ENCODE data around the gene SYP. TPM values are rescaled to one million over a fixed set of nuclear protein-coding genes. Genes with fewer than 3 reads are reported as not detected.

SYP gene
- total RNA-seq, 1 experiment from 2014 or later, result 7.0 TPM

DNA sequence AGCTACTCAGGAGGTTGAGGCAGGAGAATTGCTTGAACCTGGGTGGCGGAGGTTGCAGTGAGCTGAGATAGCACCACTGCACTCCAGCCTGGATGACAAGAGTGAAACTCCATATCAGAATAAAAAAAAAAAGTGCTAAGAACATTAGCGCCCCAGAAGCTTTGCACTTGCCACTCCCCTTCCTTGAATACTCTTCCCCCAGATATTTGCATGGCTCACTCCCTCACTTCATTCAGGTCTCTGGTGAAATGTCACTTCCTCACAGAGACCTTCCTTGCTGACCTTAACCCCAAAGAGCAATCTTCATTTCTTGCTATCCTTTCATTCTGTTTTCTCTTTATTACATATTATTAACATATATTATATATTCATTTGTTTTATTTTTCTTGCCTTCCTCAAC is 21.9 kb upstream of the SYP start (continued):
- TF ChIP-seq USF2 (CRISPR knock-in tag; IDR thresholded peaks at IDR 0.05) (no peak), NR3C1 (CRISPR knock-in tag; conservative IDR thresholded peaks at IDR 0.05; ENCODE audit: low read depth) (no peak), ATF1 (CRISPR knock-in tag; IDR thresholded peaks at IDR 0.05) (no peak), AFF4 (CRISPR knock-in tag; IDR thresholded peaks at IDR 0.05; ENCODE audit: borderline replicate concordance) (no peak)
- TF ChIP-seq, protein P1, sequence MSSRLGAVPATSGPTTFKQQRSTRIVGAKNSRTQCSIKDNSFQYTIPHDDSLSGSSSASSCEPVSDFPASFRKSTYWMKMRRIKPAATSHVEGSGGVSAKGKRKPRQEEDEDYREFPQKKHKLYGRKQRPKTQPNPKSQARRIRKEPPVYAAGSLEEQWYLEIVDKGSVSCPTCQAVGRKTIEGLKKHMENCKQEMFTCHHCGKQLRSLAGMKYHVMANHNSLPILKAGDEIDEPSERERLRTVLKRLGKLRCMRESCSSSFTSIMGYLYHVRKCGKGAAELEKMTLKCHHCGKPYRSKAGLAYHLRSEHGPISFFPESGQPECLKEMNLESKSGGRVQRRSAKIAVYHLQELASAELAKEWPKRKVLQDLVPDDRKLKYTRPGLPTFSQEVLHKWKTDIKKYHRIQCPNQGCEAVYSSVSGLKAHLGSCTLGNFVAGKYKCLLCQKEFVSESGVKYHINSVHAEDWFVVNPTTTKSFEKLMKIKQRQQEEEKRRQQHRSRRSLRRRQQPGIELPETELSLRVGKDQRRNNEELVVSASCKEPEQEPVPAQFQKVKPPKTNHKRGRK (CRISPR knock-in tag; IDR thresholded peaks at IDR 0.05; ENCODE audit: borderline replicate concordance), result no peak

- ATAC-seq, result no peak
- no peak for DNase-seq (ENCODE audit: low spot score)
- Mint-ChIP-seq H3K4me3 (no peak overlapping the region), H3K27me3 (ENCODE audit: low read depth) (peaks cover 19% of the 10 kb centered on the region), H3K9me3 (no peaks in the 10 kb centered on the region), H3K4me1 (no peaks in the 10 kb centered on the region), H3K27ac (no peak overlapping the region), H3K36me3 (no peaks in the 10 kb centered on the region)
- ChIA-PET POLR2A (no interaction called here), CTCF (no interaction called here)
- TF ChIP-seq GRHL2 (CRISPR knock-in tag; IDR thresholded peaks at IDR 0.05; ENCODE audit: insufficient replicate concordance, severe bottlenecking) (no peak), ZNF121 (CRISPR knock-in tag; IDR thresholded peaks at IDR 0.05) (no peak), CREB1 (CRISPR knock-in tag; IDR thresholded peaks at IDR 0.05) (no peak), ZNF425 (CRISPR knock-in tag; conservative IDR thresholded peaks at IDR 0.05) (no peak), HMGXB4 (CRISPR knock-in tag; IDR thresholded peaks at IDR 0.05) (no peak), ZNF281 (CRISPR knock-in tag; IDR thresholded peaks at IDR 0.05) (no peak)
- TF ChIP-seq, protein P2, sequence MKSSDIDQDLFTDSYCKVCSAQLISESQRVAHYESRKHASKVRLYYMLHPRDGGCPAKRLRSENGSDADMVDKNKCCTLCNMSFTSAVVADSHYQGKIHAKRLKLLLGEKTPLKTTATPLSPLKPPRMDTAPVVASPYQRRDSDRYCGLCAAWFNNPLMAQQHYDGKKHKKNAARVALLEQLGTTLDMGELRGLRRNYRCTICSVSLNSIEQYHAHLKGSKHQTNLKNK (CRISPR knock-in tag; IDR thresholded peaks at IDR 0.05), result no peak
- TF ChIP-seq, protein P3, sequence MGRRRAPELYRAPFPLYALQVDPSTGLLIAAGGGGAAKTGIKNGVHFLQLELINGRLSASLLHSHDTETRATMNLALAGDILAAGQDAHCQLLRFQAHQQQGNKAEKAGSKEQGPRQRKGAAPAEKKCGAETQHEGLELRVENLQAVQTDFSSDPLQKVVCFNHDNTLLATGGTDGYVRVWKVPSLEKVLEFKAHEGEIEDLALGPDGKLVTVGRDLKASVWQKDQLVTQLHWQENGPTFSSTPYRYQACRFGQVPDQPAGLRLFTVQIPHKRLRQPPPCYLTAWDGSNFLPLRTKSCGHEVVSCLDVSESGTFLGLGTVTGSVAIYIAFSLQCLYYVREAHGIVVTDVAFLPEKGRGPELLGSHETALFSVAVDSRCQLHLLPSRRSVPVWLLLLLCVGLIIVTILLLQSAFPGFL (CRISPR knock-in tag; IDR thresholded peaks at IDR 0.05; ENCODE audit: borderline replicate concordance), result no peak
Observed at GRCh38 chrX:49220100-49220499, 20.1 kb upstream of the SYP start.
